GM23338 (cell line): Measurements from ENCODE around the gene C6orf15.

Source experiments
- CTCF ChIP-seq, 2 experiments: fragments of 200-600 bp in 1 of 2; sonication (generic) in 1 of 2; conservative IDR thresholded peaks; 2 replicates each; pipeline versions ENCODE4 v1.5.1 to v1.6.1; 2016 to 2017; ENCODE audit warnings: antibody characterized with exemption in 2 of 2, low read depth in 2 of 2, mild to moderate bottlenecking in 2 of 2, moderate library complexity in 1 of 2
- EZH2 ChIP-seq: fragments of 200-600 bp; sonication (generic); IDR thresholded peaks from one replicate; pipeline ENCODE4 v1.8.0; 2017; ENCODE audit warnings: antibody characterized with exemption, mild to moderate bottlenecking, low read depth; ENCODE audit not compliant: unreplicated experiment
- EZH2phosphoT487 ChIP-seq: fragments of 200-600 bp; sonication (generic); IDR thresholded peaks from one replicate; pipeline ENCODE4 v1.8.1; 2018; ENCODE audit warnings: antibody characterized with exemption; ENCODE audit not compliant: unreplicated experiment
- JUNB ChIP-seq: IDR thresholded peaks from one replicate; pipeline ENCODE4 v1.6.1; 2016; ENCODE audit warnings: antibody characterized with exemption; ENCODE audit not compliant: unreplicated experiment
- POLR2AphosphoS5 ChIP-seq: IDR thresholded peaks from 2 replicates; pipeline ENCODE4 v1.6.1; 2016; ENCODE audit warnings: antibody characterized with exemption, low read depth
- REST ChIP-seq: IDR thresholded peaks from one replicate; pipeline ENCODE4 v1.6.1; 2018; ENCODE audit warnings: antibody characterized with exemption; ENCODE audit not compliant: unreplicated experiment

- TF ChIP-seq CTCF (conservative IDR thresholded peaks at IDR 0.05; ENCODE audit: low read depth in 2 of 2) (no peak), POLR2AphosphoS5 (no peak), EZH2phosphoT487 (no peak), EZH2 (no peak), REST (no peak), JUNB (no peak)
Measured at GRCh38 chr6:31107052-31107451, 5.3 kb downstream of the C6orf15 start.
